Stimulated activated CD4-positive, alpha-beta T cell treated with anti-CD3 and anti-CD28 coated beads, TNF-alpha, amount 100 ng/mL, for 48 hours (primary cell): ENCODE data around the gene DECR2.
"Not testable (repeated sequence)": the region's sequence is repeated elsewhere in the genome, so short reads cannot be mapped to it uniquely, and the experiment has no call there.

ENCODE experiments used
- DNase-seq, 3 donors: peaks; one replicate each; pipeline ENCODE4 v3.0.0-alpha.2; 2020; ENCODE audit warnings: low read depth in 3 of 3

The DECR2 gene

DNA sequence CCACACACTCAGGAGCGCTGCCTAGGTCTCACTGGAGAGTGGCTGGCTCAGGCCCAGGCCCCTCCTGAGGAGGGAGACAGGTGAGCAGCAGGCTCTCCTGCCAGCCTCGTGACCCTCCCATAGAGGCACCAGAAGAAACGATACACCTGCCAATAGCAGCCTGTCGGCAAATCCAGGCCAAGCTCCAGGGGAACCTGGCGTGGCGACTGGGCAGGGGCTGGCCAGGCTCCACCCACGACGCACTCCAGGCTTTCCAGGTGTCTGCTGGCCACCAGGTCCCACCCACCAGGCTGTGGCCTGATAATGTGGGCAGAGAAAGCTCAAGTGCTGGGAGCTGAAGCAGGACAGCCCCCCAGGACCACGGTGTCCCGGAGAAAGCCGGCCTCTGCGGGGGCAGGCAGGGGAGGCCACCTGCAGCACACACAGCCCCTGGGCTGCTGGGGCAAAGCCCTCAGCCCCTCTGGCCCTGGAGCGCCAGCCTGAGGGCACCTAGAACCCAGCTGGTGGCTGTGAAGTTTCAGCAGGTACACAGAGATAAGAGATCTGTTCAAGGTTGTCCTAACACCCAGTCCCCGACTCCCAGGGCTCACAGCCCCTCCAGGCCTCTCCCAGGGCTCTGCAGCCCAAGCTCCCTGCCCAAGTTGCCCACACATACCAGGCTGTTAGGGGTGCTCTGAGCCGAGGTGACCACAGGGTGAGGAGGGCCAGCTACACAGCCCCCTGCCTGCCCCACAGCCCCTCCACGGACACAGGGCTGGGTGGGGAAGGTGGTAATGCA lies 22.3 kb upstream of the DECR2 start:
- no peak for DNase-seq

DNA sequence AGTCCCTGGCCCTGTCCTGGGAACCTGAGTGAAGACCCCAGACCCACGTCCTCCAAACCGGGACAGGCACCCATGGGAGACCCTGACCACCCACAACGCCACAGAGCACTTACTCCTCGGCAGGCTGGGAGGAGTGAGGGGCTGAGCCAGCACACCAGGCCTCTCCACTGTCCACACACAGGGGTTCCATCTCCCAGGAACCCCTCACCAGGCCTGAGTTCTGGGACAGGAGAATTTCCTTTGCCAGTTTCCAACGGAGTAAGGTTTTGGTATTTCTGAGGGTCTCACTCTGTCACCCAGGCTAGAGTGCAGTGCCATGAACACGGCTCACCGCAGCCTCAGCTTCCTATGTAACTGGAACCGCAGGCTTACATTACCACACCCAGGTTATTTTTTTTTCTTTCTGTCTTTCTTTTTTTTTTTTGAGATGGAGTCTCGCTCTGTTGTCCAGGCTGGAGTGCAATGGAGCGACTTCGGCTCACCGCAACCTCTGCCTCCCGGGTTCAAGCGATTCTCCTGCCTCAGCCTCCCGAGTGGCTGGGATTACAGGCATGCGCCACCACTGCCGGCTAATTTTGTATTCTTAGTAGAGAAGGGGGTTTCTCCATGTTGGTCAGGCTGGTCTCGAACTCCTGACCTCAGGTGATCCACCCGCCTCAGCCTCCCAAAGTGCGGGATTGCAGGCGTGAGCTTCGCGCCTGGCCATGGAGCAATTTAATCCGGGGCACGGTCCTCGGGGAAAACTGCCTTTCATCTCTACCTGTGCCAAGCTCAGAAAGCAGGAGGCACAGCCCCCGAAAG lies 21.5 kb upstream of the DECR2 start:
- no peak for DNase-seq

- DNase-seq, result no peak
Observed at GRCh38 chr16:380762-381011, 21.0 kb upstream of the DECR2 start.

- no peak for DNase-seq
Observed at GRCh38 chr16:381012-381788, 20.5 kb upstream of the DECR2 start.

DNA sequence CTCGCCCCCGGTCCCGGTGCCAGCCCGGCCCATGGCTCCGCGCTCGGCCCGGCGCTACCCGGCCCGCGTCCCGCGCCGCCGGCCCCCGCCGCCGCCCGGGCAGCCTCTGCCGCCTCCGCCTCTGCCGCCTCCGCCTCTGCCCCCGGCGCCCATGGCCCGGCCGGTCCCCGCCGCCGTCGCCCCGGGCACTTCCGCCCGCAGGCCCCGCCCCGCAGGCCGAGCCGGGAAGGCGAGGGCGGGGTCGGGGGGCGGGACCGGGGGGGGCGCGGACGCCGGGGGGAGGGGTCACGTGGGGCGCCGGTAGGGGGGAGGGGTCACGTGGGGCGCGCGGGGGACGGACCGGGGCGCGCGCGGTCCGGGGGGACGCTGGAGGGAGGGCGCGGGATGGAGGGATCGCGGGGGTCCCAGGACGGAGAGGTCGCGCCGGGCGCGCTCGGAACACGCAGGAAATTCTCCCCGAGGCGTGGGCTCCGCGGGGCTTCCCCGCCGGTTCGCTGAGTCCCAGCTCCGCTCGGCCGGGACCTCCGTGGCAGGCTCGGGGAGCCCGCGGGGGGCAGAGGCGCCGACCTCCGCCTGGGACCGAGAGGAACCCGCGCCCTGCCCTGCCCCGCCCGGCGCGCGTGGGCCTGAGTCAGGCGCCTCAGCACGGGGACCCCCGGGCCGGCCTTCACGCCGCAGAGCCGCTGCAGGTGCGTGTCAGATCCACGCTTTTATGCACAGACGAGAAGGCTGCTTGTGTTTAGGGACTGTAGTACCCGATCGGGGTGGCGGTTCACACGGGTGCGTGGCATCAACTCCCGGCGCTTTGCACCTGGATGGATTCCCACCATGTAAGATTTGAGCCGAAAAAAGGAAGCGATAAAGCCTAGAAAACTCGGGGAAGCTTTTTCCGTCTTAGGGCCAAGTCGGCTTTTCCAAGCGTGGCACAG lies 19.6 kb upstream of the DECR2 start, which contains the start of gene PGAP6:
Gene PGAP6 (minus strand): TSS at position 190 of the 929 bp plus-strand sequence. CDS start 157 bp downstream, at position 33.
- DNase-seq, result peak in 2 of 3 donors; percentile 45 to 51

DNA sequence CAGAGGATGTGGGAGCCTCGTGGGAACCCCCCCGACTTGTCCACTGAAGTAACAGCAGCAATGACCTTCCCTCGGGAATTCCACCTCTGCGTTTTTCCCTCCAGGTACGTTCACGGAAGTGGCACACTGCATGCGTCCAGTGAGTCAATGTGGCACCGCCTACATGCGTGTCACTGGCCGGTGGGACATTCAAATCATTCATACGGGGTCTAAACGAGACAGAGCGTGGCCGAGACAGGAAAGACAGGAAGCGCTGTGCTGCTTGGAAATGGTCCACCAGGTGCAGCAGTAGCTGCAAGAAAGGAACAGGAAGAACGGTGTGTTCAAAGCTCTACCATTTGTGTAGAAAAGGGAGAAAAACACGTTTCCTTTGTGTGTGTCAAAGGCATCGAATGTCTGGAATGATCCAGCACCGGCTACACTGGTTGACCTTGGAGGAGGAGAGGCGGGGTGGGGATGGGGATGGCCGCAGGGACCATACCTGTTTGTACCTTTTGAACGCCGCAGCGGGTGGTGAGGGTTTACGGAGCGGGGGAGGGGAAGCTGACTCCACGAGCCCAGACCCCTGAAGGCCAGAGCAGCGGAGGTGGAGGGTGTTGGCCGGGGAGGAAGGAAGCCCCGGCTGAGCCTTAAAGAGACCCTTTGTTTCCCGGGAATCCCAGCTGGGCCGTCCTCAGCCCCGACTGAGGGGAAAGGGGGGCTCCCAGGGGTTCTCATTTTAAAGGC lies 18.2 kb upstream of the DECR2 start:
- DNase-seq, result peak in 1 of 3 donors; percentile 24

GRCh38 chr16:386641-387156 lies 15.0 kb upstream of the DECR2 start:
- DNase-seq, result no peak

DNA sequence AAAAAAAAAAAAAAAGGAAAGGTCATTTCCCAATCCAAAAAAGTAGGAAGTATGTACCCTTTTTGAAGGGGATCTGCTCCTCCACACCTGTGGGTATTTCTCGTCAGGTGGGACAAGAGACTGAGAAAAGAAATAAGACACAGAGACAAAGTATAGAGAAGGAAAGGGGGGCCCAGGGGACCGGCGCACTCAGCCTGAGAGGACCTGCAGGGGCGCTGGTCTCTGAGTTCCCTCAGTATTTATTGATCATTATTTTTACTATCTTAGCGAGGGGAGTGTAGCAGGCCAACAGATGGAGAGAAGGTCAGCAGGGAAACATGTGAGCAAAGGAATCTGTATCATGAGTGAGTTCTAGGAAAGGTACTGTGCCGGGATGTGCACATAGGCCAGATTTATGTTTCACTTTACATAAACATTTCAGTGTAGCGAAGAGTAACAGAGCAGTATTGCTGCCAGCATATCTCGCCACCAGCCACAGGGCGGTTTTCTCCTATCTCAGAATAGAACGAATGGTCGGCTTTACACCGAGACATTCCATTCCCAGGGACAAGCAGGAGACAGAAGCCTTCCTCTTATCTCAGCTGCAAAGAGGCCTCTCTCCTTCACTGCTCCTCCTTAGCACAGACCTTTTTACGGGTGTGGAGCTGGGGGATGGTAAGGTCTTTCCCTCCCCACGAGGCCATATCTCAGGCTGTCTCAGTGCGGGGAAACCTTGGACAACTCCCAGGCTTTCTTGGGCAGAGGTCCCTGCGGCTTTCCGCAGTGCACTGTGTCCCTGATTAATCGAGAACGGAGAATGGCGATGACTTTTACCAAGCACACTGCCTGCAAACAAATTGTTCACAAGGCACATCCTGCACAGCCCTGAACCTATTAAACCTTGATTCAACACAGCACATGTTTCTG lies 13.7 kb upstream of the DECR2 start:
- not testable (repeated sequence) for DNase-seq

DNA sequence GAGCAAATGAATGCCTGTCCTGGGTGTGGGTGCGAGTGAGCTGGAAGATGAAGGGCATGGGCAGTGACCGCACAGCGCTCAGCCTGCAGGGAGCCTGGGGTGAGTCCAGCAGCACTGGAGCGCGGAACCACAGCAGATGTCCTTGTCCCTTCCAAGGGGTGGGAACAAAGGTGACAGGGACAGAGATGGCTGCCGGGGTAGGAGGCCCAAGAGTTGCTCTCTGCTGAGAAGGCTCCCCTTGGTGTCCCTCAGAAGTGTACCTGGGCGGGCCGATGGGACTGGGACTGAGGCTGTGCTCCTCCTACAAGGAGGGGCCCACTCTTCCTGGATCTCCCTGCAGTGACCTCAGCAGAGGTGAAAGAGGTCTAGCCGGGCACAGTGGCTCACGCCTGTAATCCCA lies 12.3 kb upstream of the DECR2 start:
- no peak for DNase-seq

DNA sequence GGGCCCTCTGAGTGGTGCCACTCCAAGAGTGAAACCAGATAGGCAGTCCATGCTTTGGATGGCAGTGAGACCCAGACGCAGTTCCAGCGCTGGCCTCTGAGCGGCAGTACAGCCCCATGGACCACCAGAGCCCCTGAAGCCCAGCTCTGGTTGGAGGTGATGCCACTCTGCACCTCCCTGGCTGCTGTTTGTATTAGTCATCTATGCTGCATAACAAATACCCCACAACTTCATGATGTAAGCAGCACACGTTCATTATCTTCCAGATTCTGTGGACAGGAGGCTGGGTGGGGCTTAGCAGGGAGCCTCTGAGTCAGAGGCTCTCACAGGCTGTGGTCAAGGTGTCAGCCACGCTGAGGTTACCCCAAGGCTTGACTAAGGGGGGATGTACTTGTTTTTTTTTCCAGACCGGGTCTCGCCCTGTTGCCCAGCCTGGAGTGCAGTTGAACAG lies 9.8 kb upstream of the DECR2 start:
- peak; percentile 65 to 81 (median 70) for DNase-seq

- DNase-seq, result no peak
Observed at GRCh38 chr16:392450-393030, 9.1 kb upstream of the DECR2 start.

DNA sequence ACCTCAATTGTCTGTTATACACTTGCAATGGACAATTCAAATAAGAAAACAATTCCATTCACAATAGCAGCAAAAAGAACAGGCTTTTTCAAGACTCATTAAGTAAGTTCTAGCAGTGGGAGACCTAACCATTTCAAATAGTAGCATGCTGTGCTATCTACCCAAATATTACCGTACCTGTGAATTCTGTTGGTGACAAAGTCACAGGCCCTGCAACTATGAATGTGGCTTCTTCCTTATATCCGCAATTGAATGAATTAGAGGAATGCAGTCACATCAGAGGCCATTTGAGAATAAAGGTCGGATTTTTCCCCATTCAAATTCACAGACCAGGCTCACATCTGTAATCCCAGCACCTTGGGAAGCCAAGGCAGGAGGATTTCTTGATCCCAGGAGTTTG lies 5.5 kb upstream of the DECR2 start:
- DNase-seq, result no peak

GRCh38 chr16:396605-397004 lies 5.1 kb upstream of the DECR2 start:
- DNase-seq, result no peak

DNA sequence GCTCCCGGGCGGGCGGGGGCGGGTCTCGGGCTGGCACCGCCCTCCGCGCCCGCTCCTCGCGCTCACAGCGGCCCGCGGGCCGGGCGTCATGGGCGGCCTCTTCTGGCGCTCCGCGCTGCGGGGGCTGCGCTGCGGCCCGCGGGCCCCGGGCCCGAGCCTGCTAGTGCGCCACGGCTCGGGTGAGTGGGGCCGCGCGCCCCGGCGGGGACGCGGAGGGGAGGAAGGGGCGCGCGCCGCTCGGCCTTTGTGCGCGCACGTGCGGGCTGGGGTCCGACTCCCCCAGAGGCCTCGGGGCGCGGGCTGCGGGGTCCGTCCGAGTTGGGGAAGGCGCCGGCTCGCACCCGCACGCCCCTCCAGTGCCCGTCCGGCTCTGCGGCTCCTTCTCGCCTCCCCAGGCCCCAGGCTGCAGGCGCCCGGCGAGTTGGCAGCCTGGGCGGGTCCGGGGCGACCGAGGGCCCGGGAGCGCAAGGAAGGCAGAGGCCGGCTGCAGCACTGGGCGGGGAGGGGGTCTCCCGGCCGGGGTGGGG lies 4.5 kb upstream of the DECR2 start, which contains the start of gene NME4:
Gene NME4 (plus strand): TSS at position 65 of the 527 bp plus-strand sequence. CDS start 24 bp downstream, at position 89.
- no peak for DNase-seq

- DNase-seq, result peak in 1 of 3 donors; percentile 24
Observed at GRCh38 chr16:397736-398332, 3.9 kb upstream of the DECR2 start.

DNA sequence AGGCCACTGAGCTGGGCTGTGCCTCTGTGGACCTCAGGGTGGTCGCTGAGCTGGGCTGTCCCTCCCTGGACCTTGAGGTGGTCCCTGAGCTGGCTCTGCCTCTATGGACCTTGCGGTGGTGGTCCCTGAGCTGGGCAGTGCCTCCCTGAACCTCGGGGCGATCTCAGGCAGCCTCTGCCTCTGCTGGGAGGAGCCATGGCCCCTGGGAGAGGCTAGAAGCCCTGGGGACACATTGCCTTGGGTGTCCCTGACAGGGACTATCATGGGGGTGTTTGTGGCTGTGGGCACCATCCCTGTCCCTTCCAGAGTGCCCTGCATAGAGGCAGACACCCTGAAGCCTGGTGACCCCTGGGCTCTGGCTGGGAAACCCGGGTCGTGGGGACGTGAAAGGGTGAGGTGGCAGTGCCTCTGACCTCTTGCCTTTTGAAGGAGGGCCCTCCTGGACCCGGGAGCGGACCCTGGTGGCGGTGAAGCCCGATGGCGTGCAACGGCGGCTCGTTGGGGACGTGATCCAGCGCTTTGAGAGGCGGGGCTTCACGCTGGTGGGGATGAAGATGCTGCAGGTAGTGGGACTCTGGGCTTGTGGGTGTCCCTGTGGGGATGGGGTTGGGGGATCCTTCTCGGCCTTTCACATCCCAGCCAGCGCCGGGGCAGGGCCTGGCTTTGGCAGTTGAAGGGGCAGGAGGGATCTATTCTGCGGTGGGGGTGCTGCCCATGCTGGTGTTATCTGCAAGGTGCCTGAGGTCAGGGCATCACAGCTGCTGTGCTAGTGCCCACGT lies 2.9 kb upstream of the DECR2 start:
- DNase-seq, result no peak

- no peak for DNase-seq
Observed at GRCh38 chr16:399340-400019, 2.2 kb upstream of the DECR2 start.
